HG03520 (cell line): ENCODE data around the gene GASK1A.

Experiments used
- ATAC-seq: cut with Tn5 transposase; IDR thresholded peaks from one replicate; pipeline ENCODE4 v1.9.1; 2021; ENCODE audit warnings: mild to moderate bottlenecking, moderate library complexity; ENCODE audit not compliant: unreplicated experiment

GASK1A gene

GRCh38 chr3:42982645-42983412, 3.7 kb downstream of the GASK1A start:
- ATAC-seq: no peak

GRCh38 chr3:42983927-42984326, 4.8 kb downstream of the GASK1A start:
- ATAC-seq: no peak

DNA sequence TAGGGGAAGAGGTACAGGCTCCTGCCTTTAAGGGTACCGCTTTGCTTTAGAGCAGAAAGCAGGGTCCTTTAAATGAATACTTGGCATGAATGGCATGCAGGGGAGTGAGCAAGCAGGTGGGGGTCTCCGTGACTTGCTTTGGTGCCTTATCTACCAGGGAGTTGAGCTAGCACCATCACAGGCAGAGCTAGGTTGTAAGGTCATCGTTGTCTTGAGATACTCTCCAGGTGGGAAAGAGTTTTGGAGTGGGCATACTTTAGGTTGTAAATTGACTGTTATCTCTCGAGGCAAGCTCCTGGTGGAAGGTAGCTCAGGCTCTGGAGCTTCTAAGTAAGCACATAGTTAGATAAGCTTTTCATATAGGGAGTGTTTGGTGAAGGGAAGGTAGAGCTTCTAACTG, 5.6 kb downstream of the GASK1A start:
- no peak for ATAC-seq

- ATAC-seq: no peak
Observed at GRCh38 chr3:42988097-42988496, 9.0 kb downstream of the GASK1A start.

- no peak for ATAC-seq
Observed at GRCh38 chr3:42988566-42988965, 9.5 kb downstream of the GASK1A start.

- ATAC-seq: no peak
Observed at GRCh38 chr3:42991341-42992315, 12.5 kb downstream of the GASK1A start.

DNA sequence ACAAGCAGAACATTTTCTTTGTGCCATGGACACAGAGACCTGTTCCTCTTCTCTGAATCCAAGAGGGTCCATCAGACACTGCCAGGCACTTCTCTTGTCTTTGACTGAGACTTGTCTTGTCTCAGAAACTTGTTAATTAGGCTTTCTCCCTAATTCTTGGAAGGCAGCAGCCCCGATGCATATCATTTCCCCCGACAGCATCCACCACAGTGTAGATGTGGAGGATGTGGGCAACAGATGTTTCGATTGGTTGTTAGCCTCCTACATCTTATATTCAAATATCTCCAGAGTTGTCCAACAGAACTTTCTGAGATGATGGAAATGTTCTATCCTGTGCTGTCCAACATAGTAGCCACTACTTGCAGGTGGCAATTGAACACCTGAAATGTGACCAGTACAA, 15.5 kb downstream of the GASK1A start:
- ATAC-seq: no peak

DNA sequence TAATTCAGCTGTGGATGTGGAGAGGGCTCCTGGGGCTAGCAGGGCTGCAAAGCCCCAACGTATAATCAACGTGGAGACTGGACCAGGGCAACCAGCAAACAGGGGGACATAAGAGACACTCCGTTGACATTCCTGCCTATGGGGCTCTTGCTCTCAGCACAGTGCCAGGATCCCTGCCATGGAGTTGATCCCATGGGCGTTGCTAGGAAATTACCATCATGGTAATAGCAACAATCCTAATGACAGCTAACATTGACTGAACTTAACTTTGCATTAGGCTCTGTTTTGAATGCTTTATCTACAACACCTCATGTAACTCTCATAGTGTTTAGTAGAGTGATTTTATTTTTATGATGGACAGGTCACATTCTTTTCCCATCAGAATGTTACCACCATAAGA, 16.9 kb downstream of the GASK1A start:
- ATAC-seq: no peak

DNA sequence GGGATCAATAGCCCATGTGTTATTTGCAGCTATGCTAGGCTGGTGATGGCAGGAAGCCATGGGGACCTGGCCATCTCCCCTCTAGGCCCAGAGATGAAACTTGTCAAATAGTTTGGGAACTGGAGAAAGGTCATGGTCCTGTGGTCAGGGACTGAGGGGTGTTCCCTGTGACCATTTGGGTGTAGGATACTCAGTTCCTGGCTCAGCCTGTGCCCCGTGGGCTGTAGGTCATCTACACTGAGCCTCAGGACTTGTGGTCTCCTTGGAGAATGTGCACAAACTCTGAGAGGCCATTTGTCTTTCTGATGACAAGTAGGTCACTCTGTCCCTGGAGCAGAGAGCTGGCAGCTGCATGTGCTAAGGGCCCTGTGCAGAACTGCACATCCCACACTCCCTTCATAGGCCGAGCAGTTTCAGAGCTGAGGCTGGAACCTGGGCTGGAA, 17.5 kb downstream of the GASK1A start:
- ATAC-seq: no peak

- ATAC-seq: no peak
Observed at GRCh38 chr3:42999212-42999611, 20.1 kb downstream of the GASK1A start.

DNA sequence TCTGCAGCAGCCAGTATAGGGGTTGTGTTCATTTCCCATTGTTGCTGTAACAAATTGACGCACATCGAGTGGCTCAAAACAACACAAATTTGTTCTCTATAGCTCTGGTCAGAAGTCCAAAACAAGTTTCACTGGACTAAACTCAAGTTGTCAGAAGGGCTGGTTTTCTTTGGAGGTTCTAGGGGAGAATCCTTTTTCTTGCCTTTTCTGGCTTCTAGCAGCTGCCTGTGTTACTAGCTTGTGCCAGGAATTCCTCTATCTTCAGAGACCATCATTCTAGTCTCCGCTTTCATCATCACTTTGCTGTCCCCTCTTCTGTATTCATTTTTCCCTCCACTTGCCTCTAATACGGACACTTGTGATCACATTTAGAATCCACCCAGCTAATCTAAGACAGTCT, 20.5 kb downstream of the GASK1A start:
- no peak for ATAC-seq

GRCh38 chr3:43000387-43000786, 21.3 kb downstream of the GASK1A start:
- ATAC-seq: no peak

DNA sequence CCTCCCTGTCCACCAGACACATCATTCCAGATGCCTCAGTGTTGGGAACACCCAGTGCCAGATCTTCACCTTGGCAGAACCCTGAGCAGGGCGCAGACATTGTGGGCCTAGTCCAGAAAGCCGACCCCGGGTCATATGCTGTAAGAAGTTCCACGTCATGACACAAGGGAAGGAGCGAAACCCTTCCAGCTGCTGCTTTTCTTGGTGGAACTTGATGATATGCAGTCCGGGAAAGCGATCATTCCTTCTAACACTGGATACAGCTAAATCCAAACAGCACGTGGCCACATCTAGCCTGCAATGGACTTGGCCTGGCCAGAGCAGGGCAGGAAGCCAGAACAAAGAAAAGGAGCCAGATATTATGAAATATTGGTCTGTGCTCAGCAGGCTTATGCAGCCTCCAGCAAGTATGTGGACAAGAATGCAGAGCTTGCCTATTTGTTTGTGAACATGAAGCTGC, 22.0 kb downstream of the GASK1A start:
- ATAC-seq: no peak

GRCh38 chr3:43001556-43002121, 22.5 kb downstream of the GASK1A start:
- ATAC-seq: no peak

DNA sequence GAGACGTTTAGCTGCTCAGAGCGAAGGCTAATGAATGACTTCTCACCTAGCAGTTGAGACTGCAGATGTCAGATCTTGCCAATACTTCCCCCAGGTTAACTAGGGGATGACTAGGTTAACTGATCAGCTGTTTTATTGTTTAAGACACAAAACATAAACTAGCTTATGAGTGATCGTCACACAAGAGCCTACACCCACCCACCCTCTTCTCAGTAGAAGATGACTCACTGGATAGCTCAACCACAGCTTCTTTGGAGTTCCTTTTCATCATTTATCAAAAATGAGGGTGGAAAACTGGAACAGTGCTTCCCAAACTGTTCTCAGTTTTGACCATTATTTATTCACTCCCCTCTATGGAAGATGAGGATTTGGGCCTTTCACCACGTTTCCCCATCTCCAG, 25.2 kb downstream of the GASK1A start:
- no peak for ATAC-seq

- no peak for ATAC-seq
Observed at GRCh38 chr3:43005253-43005652, 26.1 kb downstream of the GASK1A start.

GRCh38 chr3:43005981-43006380, 26.9 kb downstream of the GASK1A start:
- ATAC-seq: no peak

GRCh38 chr3:43006825-43007224, 27.7 kb downstream of the GASK1A start:
- no peak for ATAC-seq

GRCh38 chr3:43009547-43009946, 30.4 kb downstream of the GASK1A start:
- ATAC-seq: no peak

DNA sequence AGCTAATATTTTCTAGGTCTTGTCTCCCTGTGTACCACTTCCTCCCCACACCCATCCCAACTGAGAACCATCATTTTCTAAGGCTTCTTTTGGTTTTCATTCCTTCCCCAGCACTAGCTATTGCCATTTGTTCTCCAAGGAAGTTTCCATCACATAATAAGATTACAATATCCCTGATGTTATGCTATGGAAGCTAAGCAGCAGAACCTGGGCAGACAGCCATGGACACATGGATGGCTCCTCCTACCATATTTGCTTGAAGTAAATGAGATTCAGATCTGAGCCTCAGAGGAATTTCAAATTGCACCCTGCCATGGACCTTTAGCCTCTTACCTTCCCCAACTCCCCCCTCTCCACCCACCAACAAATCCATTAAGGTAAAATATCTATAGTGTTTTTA, 31.5 kb downstream of the GASK1A start:
- ATAC-seq: no peak

DNA sequence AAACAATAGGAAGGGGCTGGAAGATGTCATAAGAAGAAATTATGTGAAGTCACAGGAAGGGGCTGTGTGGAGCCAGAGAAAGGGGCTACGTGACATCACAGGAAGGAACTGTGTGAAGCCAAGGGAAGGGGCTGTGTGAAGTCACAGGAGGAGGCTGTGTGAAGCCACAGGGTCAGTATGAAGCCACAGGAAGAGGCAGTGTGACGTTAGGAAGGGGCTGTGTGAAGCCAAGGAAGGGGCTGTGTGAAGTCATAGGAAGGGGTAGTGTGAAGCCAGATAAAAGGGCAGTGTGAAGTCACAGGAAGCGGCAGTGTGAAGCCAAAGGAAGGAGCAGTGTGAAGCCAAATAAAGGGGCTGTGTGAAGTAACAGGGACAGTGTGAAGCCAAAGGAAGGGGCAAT, 32.5 kb downstream of the GASK1A start:
- no peak for ATAC-seq
